Measurements from ENCODE around the gene NETO1. TPM values are rescaled to one million over a fixed set of nuclear protein-coding genes. Genes with fewer than 3 reads are reported as not detected.

NETO1 gene
- total RNA-seq, 1 experiment from 2014 or later = 8.1 TPM

GRCh38 chr18:72768681-72769229 is 99.0 kb downstream of the NETO1 start:
- in situ Hi-C loops (cut with HindIII; ENCODE audit: low pct_unique_long_range_greater_than_20kb, low sequenced_read_pairs) = no loop called here
- no peak for DNase-seq (ENCODE audit: low read depth)

DNA sequence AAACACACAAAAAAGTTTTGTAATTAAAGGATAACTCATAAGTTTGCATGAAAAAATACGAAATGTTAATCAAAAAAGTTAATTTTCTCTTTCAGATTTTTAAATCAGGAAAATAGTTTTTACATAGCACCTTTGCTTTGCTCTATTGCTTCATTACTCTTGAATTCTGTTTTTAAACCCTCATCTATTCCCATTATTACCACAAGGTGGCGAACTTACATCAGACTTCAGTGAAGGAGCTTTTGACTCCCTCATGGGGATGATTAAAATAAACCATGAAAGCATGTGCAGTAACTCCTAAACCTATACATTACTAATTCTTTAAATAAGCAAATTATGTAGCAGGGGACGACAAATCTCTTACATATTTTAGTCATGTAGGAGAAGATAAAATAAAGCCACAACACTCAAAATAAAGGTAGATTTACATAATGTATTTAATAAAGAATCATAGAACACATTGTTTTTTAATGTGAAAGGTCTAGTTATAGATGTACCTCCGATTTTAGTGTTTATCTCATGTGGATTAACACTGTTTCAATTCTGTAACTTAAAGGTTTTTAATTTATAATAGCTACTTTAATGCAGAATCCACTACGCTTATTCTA is 105.2 kb downstream of the NETO1 start:
- peak; percentile 21 for DNase-seq (ENCODE audit: low read depth)
- in situ Hi-C loops (cut with HindIII; ENCODE audit: low pct_unique_long_range_greater_than_20kb, low sequenced_read_pairs) = no loop called here

- no peak for DNase-seq (ENCODE audit: low read depth)
- in situ Hi-C loops (cut with HindIII; ENCODE audit: low pct_unique_long_range_greater_than_20kb, low sequenced_read_pairs) = no loop called here
These were observed 115.6 kb downstream of the NETO1 start for GRCh38 chr18:72752220-72752619.

DNA sequence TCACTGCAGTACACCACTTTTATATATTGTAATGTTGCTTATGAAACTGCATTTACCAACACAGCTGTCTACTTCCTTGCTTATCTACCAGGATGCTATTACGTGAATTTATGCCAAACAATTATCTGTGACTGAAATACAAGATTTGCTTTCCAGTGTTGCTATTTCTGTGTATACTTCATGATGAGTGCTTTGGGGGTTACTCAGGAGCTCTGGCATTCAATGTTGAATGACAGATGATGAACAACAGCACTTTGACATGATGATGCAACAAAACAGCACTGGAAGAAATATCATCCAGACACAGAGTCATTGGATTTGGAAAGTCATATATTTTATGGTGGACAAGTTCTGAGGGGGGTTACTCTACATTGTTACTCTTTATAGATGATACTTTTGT is 125.8 kb downstream of the NETO1 start:
- in situ Hi-C loops (cut with HindIII; ENCODE audit: low pct_unique_long_range_greater_than_20kb, low sequenced_read_pairs) = no loop called here
- DNase-seq (ENCODE audit: low read depth) = no peak

DNA sequence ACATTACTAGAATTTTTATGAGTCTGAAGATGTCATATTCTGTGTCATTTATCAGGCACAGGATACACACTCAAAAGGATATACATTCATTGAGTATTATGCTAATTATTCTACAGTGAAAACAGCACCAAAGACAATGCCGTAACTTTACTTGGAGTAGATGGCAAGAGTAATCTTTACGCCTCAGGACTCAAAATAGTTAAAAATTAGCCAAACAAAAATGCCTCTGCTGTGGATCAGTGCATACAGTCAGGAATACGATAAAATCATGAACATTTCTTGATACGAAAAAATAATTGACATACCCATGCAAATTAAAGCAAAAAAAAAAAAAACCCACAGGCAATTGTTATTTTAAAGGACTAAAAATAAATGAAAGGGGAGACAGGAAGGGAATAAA is 129.7 kb downstream of the NETO1 start:
- peak; percentile 66 for DNase-seq (ENCODE audit: low read depth)
- in situ Hi-C loops (cut with HindIII; ENCODE audit: low pct_unique_long_range_greater_than_20kb, low sequenced_read_pairs) = no loop called here

GRCh38 chr18:72727776-72728175 is 140.0 kb downstream of the NETO1 start:
- DNase-seq (ENCODE audit: low read depth) = no peak
- in situ Hi-C loops (cut with HindIII; ENCODE audit: low pct_unique_long_range_greater_than_20kb, low sequenced_read_pairs) = no loop called here

DNA sequence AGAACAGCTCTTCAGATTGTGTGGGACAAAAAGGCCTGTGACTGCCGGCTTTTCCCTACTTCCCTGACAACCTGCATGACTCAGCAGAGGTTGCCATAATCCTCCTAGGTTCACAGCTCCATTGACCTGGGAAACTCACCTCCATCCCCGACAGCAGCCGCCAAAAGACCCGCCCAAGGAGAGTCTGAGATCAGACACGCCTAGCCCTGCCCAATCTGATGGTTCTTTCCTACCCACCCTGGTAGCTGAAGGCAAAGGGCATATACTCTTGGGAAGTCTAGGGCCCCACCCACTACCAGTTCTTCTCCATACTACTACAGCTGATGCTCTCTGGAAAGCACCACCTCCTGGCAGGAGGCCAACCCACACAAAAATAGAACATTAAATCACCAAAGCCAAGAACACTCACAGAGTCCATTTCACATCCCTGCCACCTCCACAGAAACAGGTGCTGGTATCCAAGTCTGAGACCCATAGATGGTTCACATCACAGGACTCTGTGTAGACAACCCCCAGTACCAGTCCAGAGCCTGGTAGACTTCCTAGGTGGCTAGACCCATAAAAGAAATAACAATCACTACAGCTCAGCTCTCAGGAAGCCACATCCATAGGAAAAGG is 140.6 kb downstream of the NETO1 start:
- in situ Hi-C loops (cut with HindIII; ENCODE audit: low pct_unique_long_range_greater_than_20kb, low sequenced_read_pairs) = no loop called here
- DNase-seq (ENCODE audit: low read depth) = peak; percentile 60

DNA sequence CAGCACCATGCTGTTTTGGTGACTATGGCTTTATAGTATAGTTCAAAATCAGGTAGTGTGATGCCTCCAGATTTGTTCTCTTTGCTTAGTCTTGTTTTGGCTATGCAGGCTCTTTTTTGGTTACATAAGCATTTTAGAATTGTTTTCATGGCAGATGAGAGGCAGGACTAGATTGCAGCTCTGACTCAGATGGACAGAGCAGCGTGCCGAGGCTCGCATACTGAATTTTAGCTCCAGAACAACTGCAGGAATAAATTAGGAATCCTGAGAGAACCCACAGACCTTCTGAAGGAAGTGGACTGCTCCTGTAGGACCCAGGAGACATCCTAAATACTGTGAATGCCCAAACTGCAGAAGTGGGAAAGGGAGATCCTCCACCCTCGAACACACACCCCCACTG is 141.6 kb downstream of the NETO1 start:
- DNase-seq (ENCODE audit: low read depth) = no peak
- in situ Hi-C loops (cut with HindIII; ENCODE audit: low pct_unique_long_range_greater_than_20kb, low sequenced_read_pairs) = no loop called here

DNA sequence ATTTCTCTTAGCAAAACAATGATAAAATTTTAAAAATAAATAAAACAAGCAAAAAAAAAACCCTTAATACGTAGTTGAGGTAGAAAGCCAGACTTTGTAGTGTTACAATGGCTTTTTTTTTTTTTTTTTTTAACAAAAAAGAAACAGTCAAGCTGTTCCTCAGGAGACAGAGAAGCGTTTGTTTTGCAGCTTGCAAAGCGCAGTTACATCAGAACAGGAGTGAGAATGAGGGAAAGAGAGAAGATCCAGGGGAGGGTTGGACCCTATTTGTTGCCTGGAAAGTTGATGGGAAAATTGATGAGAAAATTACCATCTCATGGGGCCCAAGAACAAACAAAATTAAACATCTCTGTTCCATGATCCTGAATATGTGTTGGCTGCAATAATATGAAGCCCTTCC is 146.5 kb downstream of the NETO1 start:
- DNase-seq (ENCODE audit: low read depth) = no peak
- in situ Hi-C loops (cut with HindIII; ENCODE audit: low pct_unique_long_range_greater_than_20kb, low sequenced_read_pairs) = no loop called here

DNA sequence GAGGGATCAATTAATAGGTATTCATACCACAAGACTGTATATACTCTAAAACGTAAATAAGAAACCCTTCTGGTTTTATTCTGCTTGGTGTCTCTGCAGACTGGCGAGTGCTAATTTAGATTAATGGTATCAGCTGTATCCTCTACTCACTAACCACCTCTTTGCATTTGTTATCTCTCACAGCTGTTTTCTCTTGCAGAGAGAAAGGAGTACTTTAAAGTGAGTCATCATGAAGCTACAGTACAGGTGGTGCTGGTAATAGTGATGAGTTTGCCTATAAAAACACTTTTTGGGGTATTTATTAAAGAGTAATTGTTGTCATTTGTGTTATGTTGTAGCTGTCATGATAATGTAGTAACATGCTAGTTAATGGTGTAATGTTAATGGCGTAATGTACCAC is 147.7 kb downstream of the NETO1 start:
- in situ Hi-C loops (cut with HindIII; ENCODE audit: low pct_unique_long_range_greater_than_20kb, low sequenced_read_pairs) = no loop called here
- no peak for DNase-seq (ENCODE audit: low read depth)

- no peak for DNase-seq (ENCODE audit: low read depth)
- in situ Hi-C loops (cut with HindIII; ENCODE audit: low pct_unique_long_range_greater_than_20kb, low sequenced_read_pairs) = no loop called here
These were observed 163.6 kb downstream of the NETO1 start for GRCh38 chr18:72704202-72704601.

- in situ Hi-C loops (cut with HindIII; ENCODE audit: low pct_unique_long_range_greater_than_20kb, low sequenced_read_pairs) = no loop called here
- peak; percentile 10 for DNase-seq (ENCODE audit: low read depth)
These were observed 166.7 kb downstream of the NETO1 start for GRCh38 chr18:72700961-72701710.

GRCh38 chr18:72697706-72698105 is 170.1 kb downstream of the NETO1 start:
- no peak for DNase-seq (ENCODE audit: low read depth)
- in situ Hi-C loops (cut with HindIII; ENCODE audit: low pct_unique_long_range_greater_than_20kb, low sequenced_read_pairs) = no loop called here

- in situ Hi-C loops (cut with HindIII; ENCODE audit: low pct_unique_long_range_greater_than_20kb, low sequenced_read_pairs) = no loop called here
- DNase-seq (ENCODE audit: low read depth) = no peak
These were observed 175.2 kb downstream of the NETO1 start for GRCh38 chr18:72692595-72692994.
